Esophagus muscularis mucosa (tissue), 4 donors: ENCODE results near the gene SPSB2.

Source experiments
- EP300 ChIP-seq: sonication (generic); formaldehyde crosslinking; IDR thresholded peaks from one replicate; pipeline ENCODE4 v1.6.1; 2017; ENCODE audit warnings: antibody characterized with exemption
- POLR2A ChIP-seq: fragments of 450-650 bp; IDR thresholded peaks from one replicate; pipeline ENCODE4 v1.6.1; 2017; ENCODE audit warnings: antibody characterized with exemption, moderate library complexity, mild to moderate bottlenecking, low read depth
- POLR2AphosphoS5 ChIP-seq, 2 donors: sonication (generic); formaldehyde crosslinking; IDR thresholded peaks; one replicate each; pipeline ENCODE4 v1.6.1; 2017; ENCODE audit warnings: antibody characterized with exemption in 2 of 2
- TF ChIP-seq, protein P1 (sequence below), 3 experiments: fragments of 200-600 bp in 2 of 3; fragments of 450-650 bp in 1 of 3; sonication (generic) in 2 of 3; IDR thresholded peaks; one replicate each; pipeline ENCODE4 v1.5.1; 2017 to 2019; ENCODE audit warnings: antibody characterized with exemption in 3 of 3, mild to moderate bottlenecking in 2 of 3, moderate library complexity in 1 of 3

DNA sequence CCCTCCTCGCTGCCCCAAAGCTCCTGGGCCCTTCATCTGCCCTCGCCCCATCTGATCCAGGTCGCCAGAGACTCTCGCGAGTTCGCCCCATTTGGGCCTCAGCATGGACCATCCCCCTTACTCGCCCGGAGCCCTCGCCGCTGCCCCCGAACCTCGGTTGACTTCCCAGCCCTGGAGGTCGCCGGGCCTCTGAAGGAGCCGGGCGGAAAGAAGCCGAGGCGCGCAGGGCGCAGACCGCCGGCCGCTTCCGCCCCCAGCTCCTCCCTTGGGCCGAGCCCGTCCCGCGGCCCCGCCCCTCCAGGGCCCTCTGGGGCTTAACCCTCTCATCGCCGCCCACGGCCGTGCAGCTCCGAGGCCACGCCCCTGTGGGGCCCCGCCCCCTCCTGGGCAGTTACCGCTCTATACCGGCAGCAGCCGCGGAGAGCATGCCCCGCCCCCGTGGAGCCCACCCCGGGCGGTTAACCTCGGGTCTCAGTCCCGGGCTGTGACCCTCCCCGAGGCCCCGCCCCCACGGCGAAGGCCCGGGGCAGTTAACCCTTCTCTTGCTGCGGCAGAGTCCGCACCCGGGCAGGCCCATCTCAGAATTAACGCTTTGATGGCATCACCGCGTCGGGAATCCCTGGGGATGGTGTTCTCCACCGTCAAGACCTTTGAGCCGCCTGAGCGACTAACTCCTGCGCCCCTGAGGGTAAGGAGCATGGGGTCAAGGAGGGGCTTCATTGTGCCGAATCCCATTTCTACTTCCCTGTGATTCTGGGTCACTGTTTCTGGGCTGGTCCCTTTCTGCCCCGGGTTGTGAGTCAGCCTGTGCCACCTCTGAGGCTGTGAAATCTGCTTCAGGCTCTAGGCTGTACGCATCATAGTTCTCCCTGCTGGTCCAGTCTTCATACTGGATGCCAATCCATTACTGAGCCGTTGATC, at the start of gene SPSB2:
- TF ChIP-seq POLR2AphosphoS5 (IDR thresholded peaks at IDR 0.05), result peak; percentile 83 to 86
- TF ChIP-seq, protein P1, sequence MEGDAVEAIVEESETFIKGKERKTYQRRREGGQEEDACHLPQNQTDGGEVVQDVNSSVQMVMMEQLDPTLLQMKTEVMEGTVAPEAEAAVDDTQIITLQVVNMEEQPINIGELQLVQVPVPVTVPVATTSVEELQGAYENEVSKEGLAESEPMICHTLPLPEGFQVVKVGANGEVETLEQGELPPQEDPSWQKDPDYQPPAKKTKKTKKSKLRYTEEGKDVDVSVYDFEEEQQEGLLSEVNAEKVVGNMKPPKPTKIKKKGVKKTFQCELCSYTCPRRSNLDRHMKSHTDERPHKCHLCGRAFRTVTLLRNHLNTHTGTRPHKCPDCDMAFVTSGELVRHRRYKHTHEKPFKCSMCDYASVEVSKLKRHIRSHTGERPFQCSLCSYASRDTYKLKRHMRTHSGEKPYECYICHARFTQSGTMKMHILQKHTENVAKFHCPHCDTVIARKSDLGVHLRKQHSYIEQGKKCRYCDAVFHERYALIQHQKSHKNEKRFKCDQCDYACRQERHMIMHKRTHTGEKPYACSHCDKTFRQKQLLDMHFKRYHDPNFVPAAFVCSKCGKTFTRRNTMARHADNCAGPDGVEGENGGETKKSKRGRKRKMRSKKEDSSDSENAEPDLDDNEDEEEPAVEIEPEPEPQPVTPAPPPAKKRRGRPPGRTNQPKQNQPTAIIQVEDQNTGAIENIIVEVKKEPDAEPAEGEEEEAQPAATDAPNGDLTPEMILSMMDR (IDR thresholded peaks at IDR 0.05), result peak in 2 of 3 experiments; percentile 10 to 37
- TF ChIP-seq POLR2A, result peak; percentile 74
- no peak for TF ChIP-seq EP300
